Liver (tissue), 9 donors: ENCODE measurements around the gene LY86. TPM values are rescaled to one million over a fixed set of nuclear protein-coding genes. Genes with fewer than 3 reads are reported as not detected.

Experiments
- DNase-seq: peaks from one replicate; pipeline ENCODE4 v3.0.0-alpha.2; 2017; ENCODE audit warnings: low spot score
- H3K27ac ChIP-seq, 2 donors: one replicate each; pipeline ENCODE4 v1.7.0; 2013; ENCODE audit warnings: inconsistent platforms in 2 of 2, low read length in 2 of 2, control low read depth in 1 of 2, low read depth in 1 of 2, mild to moderate bottlenecking in 1 of 2
- H3K27me3 ChIP-seq, 4 donors: one replicate each; pipeline versions ENCODE4 v1.6.1 to v1.7.0; 2013; ENCODE audit warnings: low read length in 3 of 4, inconsistent platforms in 1 of 4, mild to moderate bottlenecking in 1 of 4, moderate library complexity in 1 of 4; ENCODE audit not compliant: control insufficient read depth in 4 of 4, insufficient read depth in 4 of 4
- H3K36me3 ChIP-seq, 4 donors: one replicate each; pipeline versions ENCODE4 v1.6.1 to v1.7.0; 2013; ENCODE audit warnings: low read length in 3 of 4, mild to moderate bottlenecking in 3 of 4, low read depth in 1 of 4, moderate library complexity in 1 of 4; ENCODE audit not compliant: control insufficient read depth in 4 of 4, insufficient read depth in 3 of 4
- H3K4me1 ChIP-seq, 4 donors: one replicate each; pipeline versions ENCODE4 v1.6.1 to v1.7.0; 2013; ENCODE audit warnings: low read length in 3 of 4, mild to moderate bottlenecking in 3 of 4, moderate library complexity in 1 of 4; ENCODE audit not compliant: control insufficient read depth in 4 of 4, insufficient read depth in 4 of 4
- H3K4me3 ChIP-seq, 3 donors: one replicate each; pipeline versions ENCODE4 v1.6.1 to v1.7.0; 2013; ENCODE audit warnings: low read length in 3 of 3, control low read depth in 1 of 3, low read depth in 1 of 3, mild to moderate bottlenecking in 1 of 3
- H3K9ac ChIP-seq, 2 donors: one replicate each; pipeline ENCODE4 v1.7.0; 2013; ENCODE audit warnings: low read length in 2 of 2, mild to moderate bottlenecking in 2 of 2, moderate library complexity in 2 of 2, control low read depth in 1 of 2, low read depth in 1 of 2
- H3K9me3 ChIP-seq, 4 donors: one replicate each; pipeline versions ENCODE4 v1.6.1 to v1.7.0; 2013; ENCODE audit warnings: low read length in 3 of 4; ENCODE audit not compliant: control insufficient read depth in 4 of 4
- EGR1 ChIP-seq, 2 donors: IDR thresholded peaks; 2 replicates each; pipeline ENCODE4 v1.6.1; 2016 to 2018; ENCODE audit warnings: antibody characterized with exemption in 2 of 2, low read depth in 2 of 2
- FOXA1 ChIP-seq: IDR thresholded peaks from 2 replicates; pipeline ENCODE4 v1.6.1; 2016; ENCODE audit warnings: antibody characterized with exemption
- FOXA2 ChIP-seq: IDR thresholded peaks from 2 replicates; pipeline ENCODE4 v1.6.1; 2016; ENCODE audit warnings: antibody characterized with exemption
- GABPA ChIP-seq, 2 donors: IDR thresholded peaks in 1 of 2; conservative IDR thresholded peaks in 1 of 2; 2 replicates each; pipeline ENCODE4 v1.6.1; 2016; ENCODE audit warnings: antibody characterized with exemption in 2 of 2, mild to moderate bottlenecking in 1 of 2, moderate library complexity in 1 of 2
- HNF4A ChIP-seq, 2 donors: conservative IDR thresholded peaks; 2 replicates each; pipeline ENCODE4 v1.6.1; 2016; ENCODE audit warnings: antibody characterized with exemption in 2 of 2, mild to moderate bottlenecking in 2 of 2
- HNF4G ChIP-seq: IDR thresholded peaks from 2 replicates; pipeline ENCODE4 v1.6.1; 2016; ENCODE audit warnings: antibody characterized with exemption
- JUND ChIP-seq, 2 donors: IDR thresholded peaks; 2 replicates each; pipeline ENCODE4 v1.6.1; 2016; ENCODE audit warnings: antibody characterized with exemption in 2 of 2
- NR2F2 ChIP-seq: IDR thresholded peaks from 2 replicates; pipeline ENCODE4 v1.6.1; 2016; ENCODE audit warnings: antibody characterized with exemption
- RAD21 ChIP-seq, 2 donors: IDR thresholded peaks; 2 replicates each; pipeline ENCODE4 v1.6.1; 2016; ENCODE audit warnings: antibody characterized with exemption in 2 of 2, mild to moderate bottlenecking in 2 of 2
- RXRA ChIP-seq, 2 donors: IDR thresholded peaks; 2 replicates each; pipeline ENCODE4 v1.6.1; 2017 to 2018; ENCODE audit warnings: antibody characterized with exemption in 2 of 2, mild to moderate bottlenecking in 1 of 2
- SP1 ChIP-seq: IDR thresholded peaks from 2 replicates; pipeline ENCODE4 v1.6.1; 2018; ENCODE audit warnings: antibody characterized with exemption, mild to moderate bottlenecking
- TAF1 ChIP-seq: conservative IDR thresholded peaks from 2 replicates; pipeline ENCODE4 v1.6.1; 2016; ENCODE audit warnings: antibody characterized with exemption, mild to moderate bottlenecking
- ZBTB33 ChIP-seq: IDR thresholded peaks from 2 replicates; pipeline ENCODE4 v1.6.1; 2016; ENCODE audit warnings: antibody characterized with exemption
- WGBS: extraction: QIAGEN DNeasy Blood & Tissue Kit; methylation state at CpG from one replicate; pipeline ENCODE4 v1.1.7; 2013; 5-methylcytosine and 5-hydroxymethylcytosine counted together
- polyA plus RNA-seq, 2 donors: library from polyadenylated mRNA; stranded (reverse) in 1 of 2; unstranded in 1 of 2; fragments of 200-250 nt in 1 of 2; fragments of >200 nt in 1 of 2; fragmentation: Nextera tagmentation in 1 of 2; extraction: Ambion mirVana in 1 of 2; gene quantifications; one replicate each; pipeline versions ENCODE4 v1.2.1 to v1.2.3, GENCODE V29; 2013 to 2015
- total RNA-seq, 2 donors: library from RNA; depleted of rRNA; stranded (reverse); fragments of >200 nt; gene quantifications; one replicate each; pipeline ENCODE4 v1.2.3, GENCODE V29; 2014
- TF ChIP-seq, protein P1 (sequence below): fragments of 150-350 bp; IDR thresholded peaks from 2 replicates; pipeline ENCODE4 v1.5.1; 2017; ENCODE audit warnings: improper control_type of control experiment, low read depth, low read length; ENCODE audit not compliant: missing input control
- donor health status: healthy.
- donor health status: healthy.
- donor health status: healthy.
- donor health status: healthy.
- donor health status: healthy.

The LY86 gene
- total and polyA plus RNA-seq, 4 donors, result 1.4 to 7.8 (median 3.7) TPM

- Histone ChIP-seq H3K27me3 (no peaks in the 10 kb centered on the region), H3K4me1 (peaks cover 0 to 4% (median 0%) of the 10 kb centered on the region in 4 donors), H3K4me3 (no peak overlapping the region), H3K9me3 (no peaks in the 10 kb centered on the region), H3K27ac (no peak overlapping the region), H3K9ac (no peak overlapping the region), H3K36me3 (no peaks in the 10 kb centered on the region)
- TF ChIP-seq HNF4G (no peak), FOXA1 (no peak), GABPA (IDR thresholded peaks at IDR 0.05 in 1 of 2, conservative IDR thresholded peaks at IDR 0.05 in 1 of 2) (no peak), TAF1 (no peak), RXRA (IDR thresholded peaks at IDR 0.05) (no peak), FOXA2 (no peak), NR2F2 (no peak), EGR1 (IDR thresholded peaks at IDR 0.05; ENCODE audit: low read depth in 2 of 2) (no peak)
- TF ChIP-seq, protein P1, sequence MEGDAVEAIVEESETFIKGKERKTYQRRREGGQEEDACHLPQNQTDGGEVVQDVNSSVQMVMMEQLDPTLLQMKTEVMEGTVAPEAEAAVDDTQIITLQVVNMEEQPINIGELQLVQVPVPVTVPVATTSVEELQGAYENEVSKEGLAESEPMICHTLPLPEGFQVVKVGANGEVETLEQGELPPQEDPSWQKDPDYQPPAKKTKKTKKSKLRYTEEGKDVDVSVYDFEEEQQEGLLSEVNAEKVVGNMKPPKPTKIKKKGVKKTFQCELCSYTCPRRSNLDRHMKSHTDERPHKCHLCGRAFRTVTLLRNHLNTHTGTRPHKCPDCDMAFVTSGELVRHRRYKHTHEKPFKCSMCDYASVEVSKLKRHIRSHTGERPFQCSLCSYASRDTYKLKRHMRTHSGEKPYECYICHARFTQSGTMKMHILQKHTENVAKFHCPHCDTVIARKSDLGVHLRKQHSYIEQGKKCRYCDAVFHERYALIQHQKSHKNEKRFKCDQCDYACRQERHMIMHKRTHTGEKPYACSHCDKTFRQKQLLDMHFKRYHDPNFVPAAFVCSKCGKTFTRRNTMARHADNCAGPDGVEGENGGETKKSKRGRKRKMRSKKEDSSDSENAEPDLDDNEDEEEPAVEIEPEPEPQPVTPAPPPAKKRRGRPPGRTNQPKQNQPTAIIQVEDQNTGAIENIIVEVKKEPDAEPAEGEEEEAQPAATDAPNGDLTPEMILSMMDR, result no peak
- no peak for DNase-seq
- WGBS, result 68% methylated on average over 7 of the region's 7 CpGs
These were observed 32.3 kb upstream of the LY86 start for GRCh38 chr6:6556161-6556737.

- H3K27me3 ChIP-seq, result no peaks in the 10 kb centered on the region
- peaks cover 0 to 4% (median 0%) of the 10 kb centered on the region in 4 donors for H3K4me1 ChIP-seq
- no peaks in the 10 kb centered on the region for H3K9me3 ChIP-seq
- H3K36me3 ChIP-seq, result no peaks in the 10 kb centered on the region
- DNase-seq, result peak; percentile 52
- no peak overlapping the region for H3K27ac ChIP-seq
- H3K9ac ChIP-seq, result no peak overlapping the region
- WGBS, result 46% methylated on average over 10 of the region's 10 CpGs
- H3K4me3 ChIP-seq, result no peak overlapping the region
- TF ChIP-seq FOXA1 (no peak), FOXA2 (no peak), ZBTB33 (no peak), TAF1 (no peak), JUND (IDR thresholded peaks at IDR 0.05) (no peak), EGR1 (IDR thresholded peaks at IDR 0.05; ENCODE audit: low read depth in 2 of 2) (no peak), GABPA (IDR thresholded peaks at IDR 0.05 in 1 of 2, conservative IDR thresholded peaks at IDR 0.05 in 1 of 2) (no peak), SP1 (no peak), HNF4A (conservative IDR thresholded peaks at IDR 0.05) (no peak), RAD21 (IDR thresholded peaks at IDR 0.05) (peak; percentile 68 to 77), HNF4G (no peak)
- TF ChIP-seq, protein P1, result peak; percentile 62
These were observed 31.6 kb upstream of the LY86 start for GRCh38 chr6:6556738-6557503.
